ENCODE measurements around the gene GRSF1.

DNA sequence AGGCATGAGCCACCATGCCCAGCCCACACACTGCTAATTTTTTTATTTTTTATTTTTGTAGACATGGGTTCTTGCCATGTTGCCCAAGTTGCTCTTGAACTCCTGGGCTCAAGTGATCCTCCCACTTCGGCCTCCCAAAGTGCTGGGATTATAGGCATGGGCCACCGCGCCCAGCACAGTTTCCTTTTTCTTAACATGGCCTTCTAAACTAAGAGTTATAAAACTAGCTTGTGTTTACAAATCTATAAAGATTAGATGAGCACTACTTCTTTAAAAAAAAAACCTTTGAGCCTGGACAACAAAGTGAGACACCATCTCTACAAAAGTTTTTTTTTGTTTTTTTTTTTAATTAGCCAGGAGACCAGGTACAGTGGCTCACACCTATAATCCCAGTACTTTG lies 10.7 kb downstream of the GRSF1 start:
- TF ChIP-seq, protein P1, sequence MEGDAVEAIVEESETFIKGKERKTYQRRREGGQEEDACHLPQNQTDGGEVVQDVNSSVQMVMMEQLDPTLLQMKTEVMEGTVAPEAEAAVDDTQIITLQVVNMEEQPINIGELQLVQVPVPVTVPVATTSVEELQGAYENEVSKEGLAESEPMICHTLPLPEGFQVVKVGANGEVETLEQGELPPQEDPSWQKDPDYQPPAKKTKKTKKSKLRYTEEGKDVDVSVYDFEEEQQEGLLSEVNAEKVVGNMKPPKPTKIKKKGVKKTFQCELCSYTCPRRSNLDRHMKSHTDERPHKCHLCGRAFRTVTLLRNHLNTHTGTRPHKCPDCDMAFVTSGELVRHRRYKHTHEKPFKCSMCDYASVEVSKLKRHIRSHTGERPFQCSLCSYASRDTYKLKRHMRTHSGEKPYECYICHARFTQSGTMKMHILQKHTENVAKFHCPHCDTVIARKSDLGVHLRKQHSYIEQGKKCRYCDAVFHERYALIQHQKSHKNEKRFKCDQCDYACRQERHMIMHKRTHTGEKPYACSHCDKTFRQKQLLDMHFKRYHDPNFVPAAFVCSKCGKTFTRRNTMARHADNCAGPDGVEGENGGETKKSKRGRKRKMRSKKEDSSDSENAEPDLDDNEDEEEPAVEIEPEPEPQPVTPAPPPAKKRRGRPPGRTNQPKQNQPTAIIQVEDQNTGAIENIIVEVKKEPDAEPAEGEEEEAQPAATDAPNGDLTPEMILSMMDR (conservative IDR thresholded peaks at IDR 0.05 in 1 of 2, IDR thresholded peaks at IDR 0.05 in 1 of 2; ENCODE audit: extremely low read depth in 1 of 2, insufficient read depth in 1 of 2, low read depth in 1 of 2, low read length in 2 of 2), result no peak
- TF ChIP-seq EZH2 (IDR thresholded peaks at IDR 0.05; ENCODE audit: borderline replicate concordance, low read length), result no peak
